Suprapubic skin (tissue), 4 donors: ENCODE results near the gene RANBP6.

Source experiments
- EP300 ChIP-seq: sonication (generic); formaldehyde crosslinking; IDR thresholded peaks from one replicate; pipeline ENCODE4 v1.6.1; 2017; ENCODE audit warnings: antibody characterized with exemption
- POLR2AphosphoS5 ChIP-seq, 3 donors: sonication (generic); formaldehyde crosslinking; IDR thresholded peaks; one replicate each; pipeline ENCODE4 v1.6.1; 2017; ENCODE audit warnings: antibody characterized with exemption in 3 of 3

- TF ChIP-seq EP300 (no peak), POLR2AphosphoS5 (IDR thresholded peaks at IDR 0.05) (no peak)
These were observed 43.7 kb downstream of the RANBP6 start for GRCh38 chr9:5971740-5972139.
